Fibroblast of mammary gland (primary cell): ENCODE results near the gene LUZP1.

Experiments
- DNase-seq: peaks from one replicate; pipeline ENCODE4 v3.0.0-alpha.2; 2010; ENCODE audit warnings: low read depth
- H3K4me3 ChIP-seq: 2 replicates; pipeline ENCODE4 v1.5.1; 2011; ENCODE audit warnings: low read depth, mild to moderate bottlenecking, low read length, moderate library complexity; ENCODE audit not compliant: control insufficient read depth
- TF ChIP-seq, protein P1 (sequence below): conservative IDR thresholded peaks from 2 replicates; pipeline ENCODE4 v1.5.1; 2011; ENCODE audit warnings: low read depth, low read length, inconsistent platforms; ENCODE audit not compliant: control insufficient read depth, insufficient read depth

LUZP1 gene

DNA sequence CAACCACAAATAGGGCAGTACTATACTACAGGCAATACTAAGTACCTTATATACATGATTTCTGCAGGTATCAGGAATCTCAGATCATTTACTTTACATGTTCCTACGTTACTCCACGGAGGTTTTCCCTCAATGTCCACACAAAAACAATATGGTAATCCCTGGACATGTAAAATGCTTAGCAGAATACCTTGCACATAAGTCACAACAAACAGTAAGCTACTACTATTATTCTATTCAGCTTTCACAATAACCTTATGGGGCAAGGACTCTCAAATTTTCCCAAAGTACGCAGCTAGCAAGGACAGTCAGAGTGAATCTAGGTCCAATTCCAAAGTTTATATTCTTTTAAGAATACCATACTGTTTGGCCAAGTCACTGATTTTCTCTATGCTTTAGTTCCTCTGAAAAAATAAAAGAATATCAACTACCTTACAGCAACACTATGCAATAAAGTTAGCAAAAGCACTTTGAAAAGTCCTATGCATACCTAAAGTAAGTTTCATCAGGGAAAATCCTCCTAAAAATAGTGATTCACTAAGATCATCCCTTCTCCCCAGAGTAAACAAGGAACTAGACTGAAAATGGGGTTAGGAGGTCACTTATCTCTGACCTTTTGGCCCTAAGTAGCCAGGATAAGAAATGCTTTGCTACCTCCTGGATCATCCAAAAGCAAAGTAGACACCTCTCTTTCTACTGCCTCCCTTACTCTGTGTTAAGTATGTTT lies 67.4 kb downstream of the LUZP1 start:
- H3K4me3 ChIP-seq = no peak overlapping the region
- TF ChIP-seq, protein P1, sequence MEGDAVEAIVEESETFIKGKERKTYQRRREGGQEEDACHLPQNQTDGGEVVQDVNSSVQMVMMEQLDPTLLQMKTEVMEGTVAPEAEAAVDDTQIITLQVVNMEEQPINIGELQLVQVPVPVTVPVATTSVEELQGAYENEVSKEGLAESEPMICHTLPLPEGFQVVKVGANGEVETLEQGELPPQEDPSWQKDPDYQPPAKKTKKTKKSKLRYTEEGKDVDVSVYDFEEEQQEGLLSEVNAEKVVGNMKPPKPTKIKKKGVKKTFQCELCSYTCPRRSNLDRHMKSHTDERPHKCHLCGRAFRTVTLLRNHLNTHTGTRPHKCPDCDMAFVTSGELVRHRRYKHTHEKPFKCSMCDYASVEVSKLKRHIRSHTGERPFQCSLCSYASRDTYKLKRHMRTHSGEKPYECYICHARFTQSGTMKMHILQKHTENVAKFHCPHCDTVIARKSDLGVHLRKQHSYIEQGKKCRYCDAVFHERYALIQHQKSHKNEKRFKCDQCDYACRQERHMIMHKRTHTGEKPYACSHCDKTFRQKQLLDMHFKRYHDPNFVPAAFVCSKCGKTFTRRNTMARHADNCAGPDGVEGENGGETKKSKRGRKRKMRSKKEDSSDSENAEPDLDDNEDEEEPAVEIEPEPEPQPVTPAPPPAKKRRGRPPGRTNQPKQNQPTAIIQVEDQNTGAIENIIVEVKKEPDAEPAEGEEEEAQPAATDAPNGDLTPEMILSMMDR = no peak
- peak; percentile 39 for DNase-seq

DNA sequence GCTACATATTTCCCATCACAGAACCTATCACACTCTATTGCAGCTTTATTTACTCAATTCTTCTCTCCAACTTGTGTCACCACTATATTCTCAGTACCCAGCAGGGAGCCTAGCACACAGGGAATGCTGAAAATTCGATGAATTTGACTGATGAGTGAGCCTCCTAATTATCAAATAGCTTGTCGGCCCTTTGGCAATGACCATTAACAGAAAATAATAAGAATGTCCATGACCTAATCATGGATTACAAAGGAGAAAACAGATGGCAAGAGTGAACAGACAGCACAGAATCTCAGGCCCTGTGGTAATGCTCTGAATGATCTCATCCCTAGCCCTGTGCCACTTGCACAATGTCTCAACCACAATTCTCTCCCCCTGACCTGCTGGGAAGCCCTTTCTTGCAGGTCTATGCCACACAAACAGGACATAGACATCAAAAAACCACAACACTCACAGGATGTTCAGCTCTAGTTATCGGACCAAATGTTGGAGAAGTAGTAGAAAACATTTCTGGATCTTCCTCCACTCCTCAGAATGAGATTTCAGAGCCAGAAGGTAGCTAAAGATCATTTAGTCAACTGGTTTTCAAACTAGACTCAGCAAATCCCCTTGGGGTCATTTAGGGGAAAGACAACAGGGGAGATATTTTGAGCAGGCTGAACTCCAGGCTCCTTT lies 68.4 kb downstream of the LUZP1 start:
- peak; percentile 97 for DNase-seq
- H3K4me3 ChIP-seq = no peak overlapping the region
- TF ChIP-seq, protein P1 = no peak

DNA sequence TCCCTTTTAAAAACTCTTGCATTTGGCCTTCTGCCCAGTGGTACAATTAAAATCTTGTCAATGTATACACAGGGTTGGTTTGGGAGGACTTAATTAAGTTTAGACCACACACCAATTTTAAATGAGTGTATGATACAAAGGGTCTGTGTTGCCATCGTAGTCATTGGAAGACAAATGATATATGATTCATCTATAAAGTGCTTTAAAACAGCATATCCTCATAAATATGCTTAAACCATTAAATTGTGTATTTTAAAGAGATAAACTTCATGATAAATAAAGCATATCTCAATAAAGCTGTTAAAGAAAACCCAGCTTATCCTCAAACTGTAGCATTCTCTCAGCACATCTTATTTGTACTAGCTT lies 69.5 kb downstream of the LUZP1 start:
- no peak overlapping the region for H3K4me3 ChIP-seq
- TF ChIP-seq, protein P1 = no peak
- no peak for DNase-seq

DNA sequence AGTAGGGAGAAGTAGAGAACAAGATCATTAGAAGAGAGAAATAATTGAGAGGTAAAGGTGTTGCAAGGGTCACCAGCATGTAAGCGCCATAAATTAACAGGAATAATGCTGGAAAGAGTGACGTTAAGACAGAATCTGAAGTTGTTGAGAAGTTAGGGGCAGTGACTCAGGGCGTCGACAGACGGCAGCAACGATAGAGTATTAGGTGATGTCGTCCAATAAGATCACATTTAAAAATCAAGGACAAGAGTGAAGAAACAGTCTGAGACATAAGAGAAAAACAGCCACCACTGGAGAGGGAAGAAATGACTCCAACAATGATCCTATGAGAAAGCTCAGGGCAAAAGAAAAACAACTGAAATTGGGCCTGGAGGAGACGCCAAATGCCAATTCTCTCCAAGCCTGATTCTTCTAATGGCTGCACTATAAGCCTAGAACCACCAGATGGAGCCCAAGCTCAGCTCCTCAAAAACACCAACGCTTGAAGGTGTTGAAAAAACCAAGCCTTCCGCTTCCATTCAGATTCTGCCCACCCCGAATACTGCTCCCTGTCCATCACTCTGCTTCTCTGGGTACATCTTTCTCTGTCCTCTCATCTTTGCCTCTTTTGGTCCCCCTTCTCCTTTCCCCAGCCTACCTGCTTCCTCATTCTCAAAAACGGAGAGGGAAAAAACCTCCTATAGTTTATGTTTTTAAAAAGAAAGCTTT lies 70.0 kb downstream of the LUZP1 start:
- DNase-seq = peak; percentile 81
- TF ChIP-seq, protein P1 = peak; percentile 97
- H3K4me3 ChIP-seq = no peak overlapping the region

DNA sequence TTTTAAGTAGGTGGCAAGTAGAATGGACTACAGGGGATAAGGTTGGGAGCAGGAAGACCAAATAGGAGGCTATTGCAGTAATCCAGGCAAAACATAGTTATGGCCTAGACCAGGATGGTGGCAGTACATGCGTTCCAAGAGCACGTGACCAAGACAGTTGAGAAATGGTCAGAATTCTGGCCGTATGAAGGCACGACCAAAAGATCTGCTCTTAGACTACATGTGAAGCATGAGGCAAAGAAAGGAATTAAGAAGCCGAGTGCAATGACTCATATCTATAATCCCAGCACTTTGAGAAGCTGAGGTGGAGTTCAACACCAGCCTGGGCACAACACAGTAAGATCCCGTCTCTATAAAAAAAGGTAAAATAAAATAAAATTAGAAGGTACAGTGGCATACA lies 71.3 kb downstream of the LUZP1 start:
- no peak for DNase-seq
- TF ChIP-seq, protein P1 = no peak

DNA sequence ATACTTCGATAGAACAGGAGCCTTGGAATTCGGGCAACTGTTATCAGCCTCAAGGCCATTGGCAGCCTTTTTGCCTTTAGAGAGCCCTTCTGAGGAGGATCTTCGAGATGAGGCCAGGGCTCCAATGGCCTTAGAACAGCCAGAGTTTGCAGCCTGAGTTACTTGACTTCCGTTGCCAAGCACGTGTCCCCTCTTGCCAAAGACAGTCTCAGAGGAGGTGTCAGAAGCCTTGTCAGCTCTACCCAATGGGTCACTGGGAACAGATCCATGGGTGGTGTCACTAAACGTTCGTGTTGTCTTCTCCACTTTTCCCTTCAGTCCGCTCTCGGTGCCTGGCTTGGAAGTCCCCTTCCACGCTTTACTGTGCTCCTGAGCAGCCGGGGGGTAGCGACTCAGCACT lies 76.2 kb downstream of the LUZP1 start:
- TF ChIP-seq, protein P1 = no peak
- H3K4me3 ChIP-seq = no peak overlapping the region
- no peak for DNase-seq

More for the DNA sequence above, 71.3 kb downstream of the LUZP1 start:
- H3K4me3 ChIP-seq = no peak overlapping the region
